Astrocyte (in vitro differentiated cells and primary cell): ENCODE measurements around the gene YTHDC1. TPM values are rescaled to one million over a fixed set of nuclear protein-coding genes. Genes with fewer than 3 reads are reported as not detected.

Experiments
- DNase-seq: peaks from one replicate; pipeline ENCODE4 v3.0.0-alpha.2; 2010; ENCODE audit warnings: low read depth
- FAIRE-seq: peaks from 2 replicates; lab custom pipeline; 2011; peaks lifted over from hg19 to GRCh38; lab: Jason Lieb, UNC
- H2AFZ ChIP-seq: 2 replicates; pipeline ENCODE4 v1.6.0; 2012; ENCODE audit warnings: low read depth, low read length, inconsistent platforms
- H3K27ac ChIP-seq: 2 replicates; pipeline ENCODE4 v1.5.1; 2011; ENCODE audit warnings: low read depth, low read length, inconsistent platforms
- H3K27me3 ChIP-seq: 2 replicates; pipeline ENCODE4 v1.6.0; 2011; ENCODE audit warnings: low read length, inconsistent platforms; ENCODE audit not compliant: insufficient read depth
- H3K36me3 ChIP-seq: 2 replicates; pipeline ENCODE4 v1.5.1; 2011; ENCODE audit warnings: low read length, inconsistent platforms; ENCODE audit not compliant: insufficient read depth
- H3K4me1 ChIP-seq: 2 replicates; pipeline ENCODE4 v1.5.1; 2011; ENCODE audit warnings: low read length, inconsistent platforms; ENCODE audit not compliant: insufficient read depth
- H3K4me2 ChIP-seq: 2 replicates; pipeline ENCODE4 v1.6.0; 2012; ENCODE audit warnings: low read length, inconsistent platforms
- H3K4me3 ChIP-seq: 2 replicates; pipeline ENCODE4 v1.5.1; 2011; ENCODE audit warnings: low read depth, mild to moderate bottlenecking, low read length, inconsistent platforms; ENCODE audit not compliant: insufficient read depth
- H3K79me2 ChIP-seq: 2 replicates; pipeline ENCODE4 v1.6.0; 2012; ENCODE audit warnings: mild to moderate bottlenecking, low read length, inconsistent platforms; ENCODE audit not compliant: insufficient read depth
- H3K9ac ChIP-seq: 2 replicates; pipeline ENCODE4 v1.6.0; 2012; ENCODE audit warnings: mild to moderate bottlenecking, low read length, inconsistent platforms
- H3K9me3 ChIP-seq: 2 replicates; pipeline ENCODE4 v1.5.1; 2012; ENCODE audit warnings: low read depth, mild to moderate bottlenecking, low read length, inconsistent platforms; ENCODE audit not compliant: insufficient read depth
- H4K20me1 ChIP-seq: 2 replicates; pipeline ENCODE4 v1.6.0; 2012; ENCODE audit warnings: low read length, inconsistent platforms; ENCODE audit not compliant: insufficient read depth
- H3K27ac Mint-ChIP-seq: one replicate; pipeline ENCODE4 v1.8.0; 2021; ENCODE audit warnings: mild to moderate bottlenecking, mixed read lengths; ENCODE audit not compliant: unreplicated experiment
- H3K27me3 Mint-ChIP-seq: one replicate; pipeline ENCODE4 v1.8.0; 2021; ENCODE audit warnings: low read depth, mixed read lengths; ENCODE audit not compliant: unreplicated experiment
- H3K36me3 Mint-ChIP-seq: one replicate; pipeline ENCODE4 v1.8.0; 2021; ENCODE audit warnings: low read depth, mixed read lengths; ENCODE audit not compliant: unreplicated experiment
- H3K4me1 Mint-ChIP-seq: one replicate; pipeline ENCODE4 v1.8.0; 2021; ENCODE audit warnings: low read depth, mixed read lengths; ENCODE audit not compliant: unreplicated experiment
- H3K4me3 Mint-ChIP-seq: one replicate; pipeline ENCODE4 v1.8.0; 2021; ENCODE audit warnings: mild to moderate bottlenecking, moderate library complexity, mixed read lengths; ENCODE audit not compliant: unreplicated experiment
- H3K9me3 Mint-ChIP-seq: one replicate; pipeline ENCODE4 v1.8.0; 2021; ENCODE audit warnings: mild to moderate bottlenecking, mixed read lengths; ENCODE audit not compliant: unreplicated experiment
- EZH2 ChIP-seq: IDR thresholded peaks from 2 replicates; pipeline ENCODE4 v1.6.1; 2012; ENCODE audit warnings: mild to moderate bottlenecking, low read length, inconsistent platforms; ENCODE audit not compliant: insufficient read depth
- total RNA-seq: library from RNA; stranded (reverse); gene quantifications from 2 replicates; pipeline ENCODE4 v1.2.1, GENCODE V29; 2021
- TF ChIP-seq, protein P1 (sequence below): IDR thresholded peaks from 2 replicates; pipeline ENCODE4 v1.5.1; 2011; ENCODE audit warnings: low read depth, mild to moderate bottlenecking, inconsistent platforms, low read length, moderate library complexity; ENCODE audit not compliant: insufficient read depth

YTHDC1 gene
- total RNA-seq, 1 donor from 2014 or later: 95.9 TPM

DNA sequence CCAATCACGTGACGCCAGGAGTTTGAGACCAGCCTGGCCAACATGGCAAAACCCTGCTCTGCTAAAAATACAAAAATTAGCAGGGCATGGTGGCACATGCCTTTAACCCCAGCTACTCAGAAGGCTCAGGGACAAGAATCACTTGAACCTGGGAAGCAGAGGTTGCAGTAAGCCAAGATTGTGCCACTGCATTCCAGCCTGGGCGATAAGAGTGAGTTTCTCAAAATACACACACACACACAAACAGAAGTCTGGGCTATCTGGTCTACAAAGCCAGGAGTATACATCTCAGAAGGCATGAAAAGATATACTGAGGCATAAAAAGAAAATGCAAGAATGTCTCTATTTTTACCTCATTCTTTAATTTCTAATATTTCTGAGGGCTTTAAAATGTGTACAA, 11.3 kb downstream of the YTHDC1 start:
- Histone ChIP-seq H3K4me2 (no peak overlapping the region), H3K36me3 (peaks cover 23% of the 10 kb centered on the region), H3K9ac (no peak overlapping the region), H3K9me3 (no peaks in the 10 kb centered on the region), H3K4me3 (no peak overlapping the region), H3K27ac (no peak overlapping the region), H3K27me3 (no peaks in the 10 kb centered on the region), H4K20me1 (peaks cover 86% of the 10 kb centered on the region), H3K4me1 (peaks cover 2% of the 10 kb centered on the region), H2AFZ (no peak overlapping the region), H3K79me2 (peaks cover 97% of the 10 kb centered on the region)
- peaks cover 9% of the 10 kb centered on the region for H3K36me3 Mint-ChIP-seq
- H3K4me3 Mint-ChIP-seq: no peak overlapping the region
- H3K27ac Mint-ChIP-seq: no peak overlapping the region
- peaks cover 32% of the 10 kb centered on the region for H3K4me1 Mint-ChIP-seq
- no peaks in the 10 kb centered on the region for H3K27me3 Mint-ChIP-seq
- TF ChIP-seq EZH2: no peak
- DNase-seq: no peak
- no peak for FAIRE-seq
- no peaks in the 10 kb centered on the region for H3K9me3 Mint-ChIP-seq

DNA sequence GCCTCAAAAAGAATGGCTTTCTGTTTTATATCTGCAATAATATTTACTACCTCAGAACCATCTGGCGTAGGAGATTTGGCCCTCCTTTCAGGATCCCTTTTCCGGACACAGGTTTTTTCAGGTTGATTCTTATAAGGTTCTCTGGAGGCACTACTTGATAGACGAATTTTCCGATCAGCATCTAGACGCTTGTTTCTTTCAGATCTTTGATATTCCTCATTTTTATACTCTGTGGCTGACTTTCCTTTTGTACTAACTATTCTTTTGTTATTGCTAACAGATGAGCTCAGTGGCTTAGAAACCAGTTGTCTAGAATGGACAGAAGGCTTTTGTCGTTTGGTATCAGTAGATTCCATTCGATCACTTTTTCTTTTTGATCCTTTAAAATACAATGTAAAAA, 12.4 kb downstream of the YTHDC1 start:
- Histone ChIP-seq H3K79me2 (peaks cover 88% of the 10 kb centered on the region), H4K20me1 (peaks cover 85% of the 10 kb centered on the region), H3K36me3 (peaks cover 29% of the 10 kb centered on the region), H3K4me3 (no peak overlapping the region), H3K27me3 (no peaks in the 10 kb centered on the region), H3K27ac (no peak overlapping the region), H3K9ac (no peak overlapping the region), H3K4me2 (no peak overlapping the region), H3K4me1 (peaks cover 2% of the 10 kb centered on the region), H2AFZ (no peak overlapping the region), H3K9me3 (no peaks in the 10 kb centered on the region)
- FAIRE-seq (no peak), DNase-seq (no peak)
- Mint-ChIP-seq H3K4me1 (peaks cover 36% of the 10 kb centered on the region), H3K9me3 (no peaks in the 10 kb centered on the region), H3K27ac (no peak overlapping the region), H3K36me3 (peaks cover 9% of the 10 kb centered on the region), H3K4me3 (no peak overlapping the region), H3K27me3 (no peaks in the 10 kb centered on the region)
- no peak for TF ChIP-seq EZH2
- TF ChIP-seq, protein P1, sequence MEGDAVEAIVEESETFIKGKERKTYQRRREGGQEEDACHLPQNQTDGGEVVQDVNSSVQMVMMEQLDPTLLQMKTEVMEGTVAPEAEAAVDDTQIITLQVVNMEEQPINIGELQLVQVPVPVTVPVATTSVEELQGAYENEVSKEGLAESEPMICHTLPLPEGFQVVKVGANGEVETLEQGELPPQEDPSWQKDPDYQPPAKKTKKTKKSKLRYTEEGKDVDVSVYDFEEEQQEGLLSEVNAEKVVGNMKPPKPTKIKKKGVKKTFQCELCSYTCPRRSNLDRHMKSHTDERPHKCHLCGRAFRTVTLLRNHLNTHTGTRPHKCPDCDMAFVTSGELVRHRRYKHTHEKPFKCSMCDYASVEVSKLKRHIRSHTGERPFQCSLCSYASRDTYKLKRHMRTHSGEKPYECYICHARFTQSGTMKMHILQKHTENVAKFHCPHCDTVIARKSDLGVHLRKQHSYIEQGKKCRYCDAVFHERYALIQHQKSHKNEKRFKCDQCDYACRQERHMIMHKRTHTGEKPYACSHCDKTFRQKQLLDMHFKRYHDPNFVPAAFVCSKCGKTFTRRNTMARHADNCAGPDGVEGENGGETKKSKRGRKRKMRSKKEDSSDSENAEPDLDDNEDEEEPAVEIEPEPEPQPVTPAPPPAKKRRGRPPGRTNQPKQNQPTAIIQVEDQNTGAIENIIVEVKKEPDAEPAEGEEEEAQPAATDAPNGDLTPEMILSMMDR: no peak

DNA sequence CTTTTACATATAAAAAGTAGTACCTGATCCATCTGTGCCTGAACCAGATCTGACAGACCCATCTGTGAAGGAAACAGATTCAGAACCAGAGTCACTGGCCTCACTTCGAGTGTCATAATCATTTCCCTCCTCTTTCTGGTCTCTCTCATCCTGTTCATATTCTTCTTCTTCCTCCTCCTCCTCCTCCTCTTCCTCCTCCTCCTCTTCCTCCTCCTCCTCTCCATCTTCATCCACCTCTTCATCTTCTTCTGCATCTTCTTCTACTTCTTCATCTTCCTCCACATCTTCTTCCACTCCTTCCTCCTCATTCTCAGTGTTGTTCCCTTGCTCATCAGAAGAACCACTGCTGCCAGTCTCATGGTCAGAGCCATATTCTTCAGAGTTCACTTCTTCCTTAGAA, 12.9 kb downstream of the YTHDC1 start:
- no peak overlapping the region for H3K4me2 ChIP-seq
- H3K27me3 ChIP-seq: no peaks in the 10 kb centered on the region
- Mint-ChIP-seq H3K9me3 (no peaks in the 10 kb centered on the region), H3K27me3 (no peaks in the 10 kb centered on the region), H3K4me1 (peaks cover 33% of the 10 kb centered on the region), H3K36me3 (peaks cover 9% of the 10 kb centered on the region), H3K4me3 (no peak overlapping the region), H3K27ac (no peak overlapping the region)
- H2AFZ ChIP-seq: no peak overlapping the region
- peaks cover 84% of the 10 kb centered on the region for H4K20me1 ChIP-seq
- FAIRE-seq (no peak), DNase-seq (no peak)
- no peak for TF ChIP-seq EZH2
- TF ChIP-seq, protein P1: no peak
- H3K9ac ChIP-seq: no peak overlapping the region
- H3K79me2 ChIP-seq: peaks cover 88% of the 10 kb centered on the region
- H3K4me3 ChIP-seq: no peak overlapping the region
- H3K9me3 ChIP-seq: no peaks in the 10 kb centered on the region
- peaks cover 31% of the 10 kb centered on the region for H3K36me3 ChIP-seq
- peaks cover 2% of the 10 kb centered on the region for H3K4me1 ChIP-seq
- no peak overlapping the region for H3K27ac ChIP-seq
